GM12891 (cell line): ENCODE measurements around the gene HIP1R.
"Not testable (repeated sequence)": the region's sequence is repeated elsewhere in the genome, so short reads cannot be mapped to it uniquely, and the experiment has no call there.

Experiments
- DNase-seq: peaks from one replicate; pipeline ENCODE4 v3.0.0; 2011; ENCODE audit warnings: low spot score; ENCODE audit not compliant: insufficient read length
- FAIRE-seq: peaks from 2 replicates; lab custom pipeline; 2011; peaks lifted over from hg19 to GRCh38; lab: Jason Lieb, UNC
- PAX5 ChIP-seq: IDR thresholded peaks from 2 replicates; pipeline ENCODE4 v1.6.1; 2011; ENCODE audit warnings: low read length, moderate library complexity, mild to moderate bottlenecking; ENCODE audit not compliant: insufficient read depth, severe bottlenecking
- POLR2A ChIP-seq: IDR thresholded peaks from 2 replicates; pipeline ENCODE4 v1.6.1; 2011; ENCODE audit warnings: low read depth, low read length, control low read depth
- POLR2AphosphoS5 ChIP-seq: IDR thresholded peaks from 2 replicates; pipeline ENCODE4 v1.6.1; 2011; ENCODE audit warnings: low read depth, low read length, control low read depth
- POU2F2 ChIP-seq: IDR thresholded peaks from 2 replicates; pipeline ENCODE4 v1.6.1; 2011; ENCODE audit warnings: low read depth, mild to moderate bottlenecking, control low read depth, low read length, moderate library complexity
- SPI1 ChIP-seq: IDR thresholded peaks from 2 replicates; pipeline ENCODE4 v1.6.1; 2011; ENCODE audit warnings: low read depth, low read length, control low read depth
- TAF1 ChIP-seq: IDR thresholded peaks from 2 replicates; pipeline ENCODE4 v1.6.1; 2011; ENCODE audit warnings: low read depth, low read length, control low read depth

HIP1R gene

GRCh38 chr12:122884860-122885259 is 49.6 kb downstream of the HIP1R start:
- no peak for TF ChIP-seq POU2F2
- no peak for TF ChIP-seq PAX5
- no peak for TF ChIP-seq SPI1
- TF ChIP-seq TAF1: no peak
- TF ChIP-seq POLR2A: no peak
- no peak for TF ChIP-seq POLR2AphosphoS5
- no peak for FAIRE-seq
- no peak for DNase-seq

- no peak for TF ChIP-seq TAF1
- no peak for TF ChIP-seq SPI1
- no peak for TF ChIP-seq POU2F2
- TF ChIP-seq POLR2AphosphoS5: no peak
- no peak for TF ChIP-seq PAX5
- no peak for TF ChIP-seq POLR2A
- DNase-seq: no peak
- FAIRE-seq: peak; percentile 69
Measured at GRCh38 chr12:122886161-122886560, 50.9 kb downstream of the HIP1R start.

GRCh38 chr12:122886851-122887818 is 51.9 kb downstream of the HIP1R start:
- FAIRE-seq: peak; percentile 95
- no peak for DNase-seq
- peak; percentile 88 for TF ChIP-seq SPI1
- TF ChIP-seq PAX5: no peak
- no peak for TF ChIP-seq POLR2A

GRCh38 chr12:122887819-122888212 is 52.6 kb downstream of the HIP1R start:
- FAIRE-seq: no peak
- no peak for DNase-seq
- no peak for TF ChIP-seq POLR2AphosphoS5
- no peak for TF ChIP-seq POLR2A
- TF ChIP-seq SPI1: no peak
- TF ChIP-seq PAX5: no peak
- no peak for TF ChIP-seq TAF1
- TF ChIP-seq POU2F2: no peak

GRCh38 chr12:122888232-122888752 is 53.0 kb downstream of the HIP1R start:
- FAIRE-seq: peak; percentile 74
- no peak for TF ChIP-seq POLR2A
- peak; percentile 78 for TF ChIP-seq SPI1
- no peak for DNase-seq

GRCh38 chr12:122889761-122890520 is 54.7 kb downstream of the HIP1R start:
- no peak for FAIRE-seq
- TF ChIP-seq POLR2AphosphoS5 (no peak), POLR2A (no peak), POU2F2 (no peak), PAX5 (no peak), TAF1 (no peak), SPI1 (no peak)
- DNase-seq: no peak

GRCh38 chr12:122891661-122892525 is 56.6 kb downstream of the HIP1R start:
- 0 out of 2 replicates have a peak, but pooled peaks have one; percentile 1 for TF ChIP-seq SPI1
- no peak for TF ChIP-seq POLR2AphosphoS5
- no peak for FAIRE-seq
- no peak for DNase-seq

- not testable (repeated sequence) for FAIRE-seq, DNase-seq
Measured at GRCh38 chr12:122892724-122893123, 57.5 kb downstream of the HIP1R start.
